IMR-90 (cell line): Measurements from ENCODE around the gene TMUB1. TPM values are rescaled to one million over a fixed set of nuclear protein-coding genes. Genes with fewer than 3 reads are reported as not detected.

Experiments used
- ATAC-seq: fragments of 200-7000 bp; cut with Tn5 transposase; 2 replicates; pipeline ENCODE4 v1.9.1; 2020; ENCODE audit warnings: low read depth, mild to moderate bottlenecking, moderate library complexity
- BruUV-seq: library from RNA; stranded (reverse); fragments of 400-500 nt; replicated peaks from 2 replicates; lab custom pipeline; 2021; lab: Mats Ljungman, UMichigan
- CTCF ChIA-PET: fragments of 300-600 bp; formaldehyde crosslinking; extraction: SDS; loops from one replicate; lab custom pipeline; 2021; ENCODE audit warnings: antibody characterized with exemption; lab: Yijun Ruan, JAX
- POLR2A ChIA-PET: fragments of 300-600 bp; sonication (Branson Sonifier 250); formaldehyde crosslinking; loops from one replicate; lab custom pipeline; 2022; ENCODE audit warnings: antibody characterized with exemption; ENCODE audit not compliant: unreplicated experiment; lab: Charles Lee
- DNase-seq: peaks from one replicate; pipeline ENCODE4 v3.0.0; 2013
- H2AFZ ChIP-seq: replicated peaks from 2 replicates; pipeline ENCODE3; 2013; ENCODE audit warnings: low read length, mild to moderate bottlenecking; ENCODE audit not compliant: poor library complexity
- H2AK5ac ChIP-seq: 2 replicates; pipeline ENCODE4 v1.6.1; 2013; ENCODE audit warnings: low read depth, low read length, inconsistent platforms
- H2AK9ac ChIP-seq: replicated peaks from 2 replicates; pipeline ENCODE3; 2013; ENCODE audit warnings: mild to moderate bottlenecking, low read depth, low read length, moderate library complexity; ENCODE audit not compliant: poor library complexity
- H2BK120ac ChIP-seq: 2 replicates; pipeline ENCODE4 v1.6.1; 2013; ENCODE audit warnings: low read depth, low read length, inconsistent platforms
- H2BK15ac ChIP-seq: 3 replicates; pipeline ENCODE4 v1.6.1; 2013; ENCODE audit warnings: low read depth, low read length, inconsistent platforms
- H2BK20ac ChIP-seq: 2 replicates; pipeline ENCODE4 v1.6.1; 2013; ENCODE audit warnings: low read depth, mild to moderate bottlenecking, inconsistent platforms, low read length, moderate library complexity
- H2BK5ac ChIP-seq: 2 replicates; pipeline ENCODE4 v1.6.1; 2013; ENCODE audit warnings: mild to moderate bottlenecking, low read depth, low read length, inconsistent platforms; ENCODE audit not compliant: poor library complexity, severe bottlenecking
- H3K14ac ChIP-seq: replicated peaks from 2 replicates; pipeline ENCODE4 v1.6.1; 2013; ENCODE audit warnings: low read depth, low read length, inconsistent platforms
- H3K18ac ChIP-seq: 2 replicates; pipeline ENCODE4 v1.6.1; 2013; ENCODE audit warnings: low read depth, low read length, control low read depth
- H3K23ac ChIP-seq: 2 replicates; pipeline ENCODE4 v1.6.1; 2013; ENCODE audit warnings: low read depth, low read length, inconsistent platforms
- H3K27ac ChIP-seq: 2 replicates; pipeline ENCODE4 v1.5.1; 2013; ENCODE audit warnings: mild to moderate bottlenecking, control low read depth, low read length; ENCODE audit not compliant: insufficient read depth
- H3K27me3 ChIP-seq: 2 replicates; pipeline ENCODE4 v1.6.1; 2013; ENCODE audit warnings: low read length; ENCODE audit not compliant: control insufficient read depth, insufficient read depth
- H3K36me3 ChIP-seq: 2 replicates; pipeline ENCODE4 v1.6.1; 2013; ENCODE audit warnings: low read length, mixed read lengths; ENCODE audit not compliant: control insufficient read depth, insufficient read depth
- H3K4ac ChIP-seq: 2 replicates; pipeline ENCODE4 v1.6.1; 2013; ENCODE audit warnings: low read depth, low read length, inconsistent platforms
- H3K4me1 ChIP-seq: 2 replicates; pipeline ENCODE4 v1.6.1; 2013; ENCODE audit warnings: low read length, mixed read lengths; ENCODE audit not compliant: control insufficient read depth, insufficient read depth
- H3K4me2 ChIP-seq: 2 replicates; pipeline ENCODE4 v1.6.1; 2013; ENCODE audit warnings: low read depth, mild to moderate bottlenecking, control low read depth, low read length, moderate library complexity
- H3K4me3 ChIP-seq: 2 replicates; pipeline ENCODE4 v1.5.1; 2013; ENCODE audit warnings: low read depth, mild to moderate bottlenecking, control low read depth, low read length, moderate library complexity; ENCODE audit not compliant: insufficient read depth
- H3K56ac ChIP-seq: 2 replicates; pipeline ENCODE4 v1.6.1; 2013; ENCODE audit warnings: low read length, inconsistent platforms; ENCODE audit not compliant: insufficient read depth; ENCODE audit errors: extremely low read depth
- H3K79me1 ChIP-seq, 2 experiments: 2 replicates each; pipeline ENCODE4 v1.6.1; 2013; ENCODE audit warnings: low read length in 2 of 2, inconsistent platforms in 1 of 2, low read depth in 1 of 2
- H3K9ac ChIP-seq: 2 replicates; pipeline ENCODE4 v1.6.1; 2013; ENCODE audit warnings: low read depth, low read length, control low read depth
- H3K9me1 ChIP-seq: 2 replicates; pipeline ENCODE4 v1.6.1; 2013; ENCODE audit warnings: low read length, inconsistent platforms; ENCODE audit not compliant: insufficient read depth
- H3K9me3 ChIP-seq: 2 replicates; pipeline ENCODE4 v1.6.1; 2013; ENCODE audit warnings: low read length; ENCODE audit not compliant: control insufficient read depth, insufficient read depth
- H4K20me1 ChIP-seq: 2 replicates; pipeline ENCODE4 v1.6.1; 2013; ENCODE audit warnings: low read length, inconsistent platforms; ENCODE audit not compliant: insufficient read depth
- H4K5ac ChIP-seq: 2 replicates; pipeline ENCODE4 v1.6.1; 2013; ENCODE audit warnings: mild to moderate bottlenecking, low read depth, low read length, control low read depth
- H4K8ac ChIP-seq, 2 experiments: 2 replicates each; pipeline ENCODE4 v1.6.1; 2013; ENCODE audit warnings: low read depth in 2 of 2, low read length in 2 of 2, control low read depth in 1 of 2, inconsistent platforms in 1 of 2
- H4K91ac ChIP-seq: 2 replicates; pipeline ENCODE4 v1.6.1; 2013; ENCODE audit warnings: low read depth, low read length, inconsistent platforms; ENCODE audit not compliant: insufficient read depth
- BHLHE40 ChIP-seq: fragments of 150-350 bp; IDR thresholded peaks from 2 replicates; pipeline ENCODE4 v1.6.1; 2016; ENCODE audit warnings: mild to moderate bottlenecking, low read depth, low read length
- CEBPB ChIP-seq: IDR thresholded peaks from 2 replicates; pipeline ENCODE4 v1.6.1; 2012; ENCODE audit warnings: low read depth, low read length, improper control_type of control experiment
- CHD1 ChIP-seq: IDR thresholded peaks from 2 replicates; pipeline ENCODE4 v1.6.1; 2012; ENCODE audit warnings: low read depth, low read length, improper control_type of control experiment
- ELK1 ChIP-seq: fragments of 150-350 bp; IDR thresholded peaks from 2 replicates; pipeline ENCODE4 v1.6.1; 2016; ENCODE audit warnings: low read depth, mild to moderate bottlenecking, low read length, moderate library complexity, borderline replicate concordance
- MAZ ChIP-seq: IDR thresholded peaks from 2 replicates; pipeline ENCODE4 v1.6.1; 2012; ENCODE audit warnings: low read depth, mild to moderate bottlenecking, low read length, improper control_type of control experiment, moderate library complexity, borderline replicate concordance
- POLR2A ChIP-seq: IDR thresholded peaks from 2 replicates; pipeline ENCODE4 v1.6.1; 2012; ENCODE audit warnings: mild to moderate bottlenecking, low read depth, low read length
- RAD21 ChIP-seq: IDR thresholded peaks from 2 replicates; pipeline ENCODE4 v1.6.1; 2012; ENCODE audit warnings: low read length, improper control_type of control experiment
- RCOR1 ChIP-seq: IDR thresholded peaks from 2 replicates; pipeline ENCODE4 v1.6.1; 2012; ENCODE audit warnings: mild to moderate bottlenecking, low read length, improper control_type of control experiment; ENCODE audit not compliant: insufficient replicate concordance
- USF2 ChIP-seq: fragments of 150-350 bp; IDR thresholded peaks from 2 replicates; pipeline ENCODE4 v1.6.1; 2017; ENCODE audit warnings: mild to moderate bottlenecking, antibody characterized with exemption, low read length, low read depth
- WGBS, 2 experiments: methylation state at CpG; one replicate each; pipeline versions ENCODE4 v1.1.5 to v1.1.7; 2013; ENCODE audit warnings: missing lambda C conversion rate in 2 of 2; ENCODE audit not compliant: insufficient read length in 1 of 2; ENCODE audit errors: extremely low coverage in 2 of 2; 5-methylcytosine and 5-hydroxymethylcytosine counted together
- dilution Hi-C: fragments of 300-500 bp; cut with HindIII; formaldehyde crosslinking; loops from one replicate; pipeline ENCODE4 v1.14.3; 2018; ENCODE audit warnings: low sequenced_read_pairs; ENCODE audit not compliant: unreplicated experiment
- in situ Hi-C: fragments of 300-500 bp; cut with MboI; formaldehyde crosslinking; loops from 3 replicates; pipeline ENCODE4 v1.14.3; 2019; ENCODE audit warnings: low sequenced_read_pairs, inconsistent platforms, mixed read lengths
- intact Hi-C: fragments of 100-400 bp; cut with micrococcal nuclease; formaldehyde crosslinking; loops from 2 replicates; pipeline ENCODE4 v1.10.0; 2022
- polyA plus RNA-seq, 3 experiments: library from polyadenylated mRNA; depleted of rRNA; stranded (reverse); fragments of >200 nt; gene quantifications; 2 replicates each; pipeline ENCODE4 v1.2.3, GENCODE V29; 2012; ENCODE audit warnings: low replicate concordance in 1 of 3
- total RNA-seq: library from RNA; depleted of rRNA; stranded (reverse); fragments of >200 nt; gene quantifications from 2 replicates; pipeline ENCODE4 v1.2.3, GENCODE V29; 2012

TMUB1 gene
- total and polyA plus RNA-seq, 2 of the 4 experiments (the other 2 are of a cell fraction): 6.8 to 29.8 TPM

- no peak; the same call in 1 of the 2 replicates for TF ChIP-seq USF2
Observed at GRCh38 chr7:151087245-151088018, 4.1 kb upstream of the TMUB1 start (continued).

- Histone ChIP-seq H2BK120ac (no peak overlapping the region), H3K56ac (peak overlapping the region; percentile 36; the same call in 1 of the 2 replicates), H3K4me3 (peak overlapping the region; percentile 86), H3K27me3 (no peaks in the 10 kb centered on the region), H3K4ac (peak overlapping the region; percentile 68), H3K9ac (peak overlapping the region; percentile 75), H3K9me1 (peaks cover 8% of the 10 kb centered on the region), H3K27ac (peak overlapping the region; percentile 63), H3K18ac (no peak overlapping the region; the same call in 1 of the 2 replicates), H3K23ac (peak overlapping the region; percentile 64), H2AK5ac (0 out of 2 replicates have a peak overlapping the region, but pooled peaks have one; percentile 45), H4K91ac (peak overlapping the region; percentile 66; the same call in 1 of the 2 replicates), H2BK15ac (no peak overlapping the region), H4K5ac (no peak overlapping the region), H3K36me3 (peaks cover under 1% of the 10 kb centered on the region; the same call in 1 of the 2 replicates), H2AFZ (peak overlapping the region; percentile 82), H2BK20ac (no peak overlapping the region), H3K4me2 (peak overlapping the region; percentile 50), H2BK5ac (peak overlapping the region; percentile 50), H4K20me1 (peaks cover 43% of the 10 kb centered on the region), H4K8ac (peak overlapping the region in 1 of 2 experiments; percentile 29; a peak in 2 of 4 replicates), H3K79me1 (peaks cover 10 to 49% of the 10 kb centered on the region in 2 experiments; a peak in 3 of 4 replicates), H2AK9ac (peak overlapping the region; percentile 76), H3K14ac (peak overlapping the region; percentile 68), H3K9me3 (no peaks in the 10 kb centered on the region), H3K4me1 (peaks cover 30% of the 10 kb centered on the region)
- TF ChIP-seq ELK1 (no peak), RCOR1 (no peak), MAZ (0 out of 2 replicates have a peak, but pooled peaks have one; percentile 15), RAD21 (no peak), BHLHE40 (no peak), POLR2A (no peak), CHD1 (peak; percentile 57; the same call in 1 of the 2 replicates), CEBPB (no peak)
- CTCF ChIA-PET: no interaction called here
- ATAC-seq: no peak
- dilution Hi-C loops (no loop called here), in situ Hi-C loops (no loop called here), intact Hi-C loops (loop anchor here (2.0 kb wide), 1 partner anchor 58 kb away; the partner anchor contains the start of gene ABCB8)
- POLR2A ChIA-PET: no interaction called here
- 0% methylated on average over 46 of the region's 56 CpGs; no CpG with 5 or more reads in 1 of the 2 experiments for WGBS, 2 experiments
- BruUV-seq: no TSS peak
- DNase-seq: no peak
Observed at GRCh38 chr7:151086802-151087244, 3.5 kb upstream of the TMUB1 start.
